NAMALWA (cell line): Measurements from ENCODE around the gene DOK1.

ENCODE experiments used
- DNase-seq: peaks from one replicate; pipeline ENCODE4 v3.0.0-alpha.2; 2015; ENCODE audit warnings: low spot score

DOK1 gene

GRCh38 chr2:74569686-74570085 lies 15.2 kb downstream of the DOK1 start:
- no peak for DNase-seq

- peak; percentile 32 for DNase-seq
Measured at GRCh38 chr2:74571058-74571457, 16.5 kb downstream of the DOK1 start.

- DNase-seq, result no peak
Measured at GRCh38 chr2:74572178-74572925, 17.8 kb downstream of the DOK1 start.

GRCh38 chr2:74573747-74574562 lies 19.4 kb downstream of the DOK1 start:
- DNase-seq, result peak; percentile 57

- DNase-seq, result no peak
Measured at GRCh38 chr2:74575320-74575719, 20.8 kb downstream of the DOK1 start.

GRCh38 chr2:74576211-74576862 lies 21.8 kb downstream of the DOK1 start:
- DNase-seq, result no peak

GRCh38 chr2:74576863-74577229 lies 22.3 kb downstream of the DOK1 start:
- DNase-seq, result no peak

GRCh38 chr2:74577448-74577847 lies 22.9 kb downstream of the DOK1 start:
- no peak for DNase-seq

- DNase-seq, result no peak
Measured at GRCh38 chr2:74578408-74578807, 23.9 kb downstream of the DOK1 start.

GRCh38 chr2:74581463-74581862 lies 26.9 kb downstream of the DOK1 start:
- no peak for DNase-seq

- no peak for DNase-seq
Measured at GRCh38 chr2:74582184-74582583, 27.7 kb downstream of the DOK1 start.

GRCh38 chr2:74583504-74583903 lies 29.0 kb downstream of the DOK1 start:
- DNase-seq, result no peak

GRCh38 chr2:74584088-74584645 lies 29.6 kb downstream of the DOK1 start:
- DNase-seq, result no peak

- peak; percentile 46 for DNase-seq
Measured at GRCh38 chr2:74585406-74586185, 31.1 kb downstream of the DOK1 start.

GRCh38 chr2:74587664-74588277 lies 33.3 kb downstream of the DOK1 start:
- peak; percentile 86 for DNase-seq

GRCh38 chr2:74588664-74589063 lies 34.1 kb downstream of the DOK1 start:
- no peak for DNase-seq

- no peak for DNase-seq
Measured at GRCh38 chr2:74593826-74594772, 39.6 kb downstream of the DOK1 start.

GRCh38 chr2:74596584-74596983 lies 42.1 kb downstream of the DOK1 start:
- DNase-seq, result no peak

GRCh38 chr2:74597410-74597809 lies 42.9 kb downstream of the DOK1 start:
- DNase-seq, result no peak

GRCh38 chr2:74599676-74600075 lies 45.2 kb downstream of the DOK1 start:
- peak; percentile 40 for DNase-seq
